CD8-positive, alpha-beta memory T cell (primary cell): ENCODE measurements around the gene USH2A. TPM values are rescaled to one million over a fixed set of nuclear protein-coding genes. Genes with fewer than 3 reads are reported as not detected.

Source experiments
- CTCF ChIA-PET: fragments of 350-600 bp; sonication (Branson Sonifier 250); formaldehyde crosslinking; loops from one replicate; lab custom pipeline; 2021; ENCODE audit warnings: antibody characterized with exemption; lab: Charles Lee
- POLR2A ChIA-PET: fragments of 350-600 bp; sonication (Branson Sonifier 250); formaldehyde crosslinking; loops from one replicate; lab custom pipeline; 2021; ENCODE audit warnings: antibody characterized with exemption; lab: Charles Lee
- DNase-seq, 5 donors: peaks; one replicate each; pipeline versions ENCODE4 v3.0.0 to v3.0.0-alpha.2; 2020 to 2022; ENCODE audit warnings: mixed read lengths in 1 of 5
- H3K27ac ChIP-seq: one replicate; pipeline ENCODE4 v1.7.0; 2013; ENCODE audit warnings: low read depth, mild to moderate bottlenecking, low read length, moderate library complexity
- H3K27me3 ChIP-seq: 2 replicates; pipeline ENCODE4 v1.7.0; 2013; ENCODE audit warnings: low read length, mild to moderate bottlenecking; ENCODE audit not compliant: insufficient read depth, poor library complexity, severe bottlenecking
- H3K36me3 ChIP-seq: 2 replicates; pipeline ENCODE4 v1.7.0; 2013; ENCODE audit warnings: mild to moderate bottlenecking, low read length, moderate library complexity; ENCODE audit not compliant: insufficient read depth
- H3K4me1 ChIP-seq: 2 replicates; pipeline ENCODE4 v1.7.0; 2013; ENCODE audit warnings: mild to moderate bottlenecking, low read length, moderate library complexity; ENCODE audit not compliant: insufficient read depth
- H3K4me3 ChIP-seq: 2 replicates; pipeline ENCODE4 v1.7.0; 2013; ENCODE audit warnings: mild to moderate bottlenecking, low read length
- H3K9me3 ChIP-seq: 2 replicates; pipeline ENCODE4 v1.7.0; 2013; ENCODE audit warnings: mild to moderate bottlenecking, low read length
- H3K27ac Mint-ChIP-seq, 8 donors: one replicate each; pipeline ENCODE4 v1.8.0; 2020 to 2021; ENCODE audit warnings: mixed read lengths in 8 of 8, mild to moderate bottlenecking in 6 of 8, inconsistent platforms in 3 of 8, moderate library complexity in 3 of 8
- H3K27me3 Mint-ChIP-seq, 2 donors: one replicate each; pipeline ENCODE4 v1.8.0; 2020 to 2021; ENCODE audit warnings: mixed read lengths in 2 of 2, mild to moderate bottlenecking in 1 of 2, moderate library complexity in 1 of 2
- H3K36me3 Mint-ChIP-seq, 3 donors: one replicate each; pipeline ENCODE4 v1.8.0; 2020 to 2021; ENCODE audit warnings: mixed read lengths in 3 of 3, inconsistent platforms in 1 of 3, mild to moderate bottlenecking in 1 of 3
- H3K4me1 Mint-ChIP-seq, 3 donors: one replicate each; pipeline ENCODE4 v1.8.0; 2020 to 2021; ENCODE audit warnings: mixed read lengths in 3 of 3, inconsistent platforms in 1 of 3, mild to moderate bottlenecking in 1 of 3
- H3K4me3 Mint-ChIP-seq, 7 donors: one replicate each; pipeline ENCODE4 v1.8.0; 2020 to 2021; ENCODE audit warnings: mixed read lengths in 7 of 7, mild to moderate bottlenecking in 6 of 7, moderate library complexity in 4 of 7, inconsistent platforms in 2 of 7
- H3K9me3 Mint-ChIP-seq, 5 donors: one replicate each; pipeline ENCODE4 v1.8.0; 2020 to 2022; ENCODE audit warnings: mixed read lengths in 5 of 5, mild to moderate bottlenecking in 3 of 5, moderate library complexity in 2 of 5, inconsistent platforms in 1 of 5
- polyA plus RNA-seq: library from polyadenylated mRNA; unstranded; fragments of 300-500 nt; fragmentation: Illumina TruSeq; gene quantifications from one replicate; pipeline ENCODE4 v1.2.3, GENCODE V29; 2021
- total RNA-seq, 2 experiments: library from RNA; stranded (reverse); gene quantifications; one replicate each; pipeline ENCODE4 v1.2.3, GENCODE V29; 2021

The USH2A gene
- total and polyA plus RNA-seq, 3 experiments from 2014 or later: not detected

DNA sequence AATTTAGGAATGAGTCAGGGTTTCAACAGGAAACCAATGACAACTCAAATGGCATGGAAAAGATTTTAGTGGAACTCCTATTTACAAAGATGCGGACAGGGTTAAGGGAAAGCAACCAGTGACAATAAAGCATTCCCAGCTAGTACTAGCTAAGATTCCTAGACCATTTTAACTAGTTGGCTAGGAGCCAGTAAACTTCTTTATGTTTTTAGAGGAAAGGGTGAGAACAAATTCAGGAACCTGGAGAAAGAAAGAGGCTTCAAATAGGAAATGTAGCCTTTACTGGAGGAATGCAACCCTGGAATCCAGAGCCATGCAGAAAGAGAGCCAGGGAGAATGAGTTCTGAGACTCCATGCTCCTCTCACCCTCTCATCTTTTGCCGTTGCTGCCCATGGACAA, 439.6 kb downstream of the USH2A start:
- H3K4me3 ChIP-seq: no peak overlapping the region
- DNase-seq: no peak
- no peak overlapping the region for H3K4me3 Mint-ChIP-seq
- H3K36me3 Mint-ChIP-seq: no peaks in the 10 kb centered on the region
- ChIA-PET CTCF (no interaction called here), POLR2A (no interaction called here)
- H3K36me3 ChIP-seq: no peaks in the 10 kb centered on the region
- H3K9me3 Mint-ChIP-seq: peaks cover 2 to 23% (median 8%) of the 10 kb centered on the region in 5 donors
- H3K4me1 ChIP-seq: no peaks in the 10 kb centered on the region
- no peaks in the 10 kb centered on the region for H3K9me3 ChIP-seq
- H3K27ac ChIP-seq: no peak overlapping the region
- no peaks in the 10 kb centered on the region for H3K4me1 Mint-ChIP-seq
- H3K27ac Mint-ChIP-seq: no peak overlapping the region
- H3K27me3 ChIP-seq: no peaks in the 10 kb centered on the region
- H3K27me3 Mint-ChIP-seq: no peaks in the 10 kb centered on the region

GRCh38 chr1:215971793-215972441, 451.3 kb downstream of the USH2A start:
- Histone ChIP-seq H3K27ac (no peak overlapping the region), H3K4me1 (no peaks in the 10 kb centered on the region), H3K36me3 (no peaks in the 10 kb centered on the region), H3K9me3 (no peaks in the 10 kb centered on the region), H3K4me3 (no peak overlapping the region), H3K27me3 (no peaks in the 10 kb centered on the region)
- no peaks in the 10 kb centered on the region for H3K36me3 Mint-ChIP-seq
- H3K4me1 Mint-ChIP-seq: no peaks in the 10 kb centered on the region
- no peaks in the 10 kb centered on the region for H3K27me3 Mint-ChIP-seq
- ChIA-PET CTCF (no interaction called here), POLR2A (no interaction called here)
- H3K27ac Mint-ChIP-seq: peak overlapping the region in 1 of 8 donors; percentile 29
- H3K9me3 Mint-ChIP-seq: peaks cover 1 to 22% (median 14%) of the 10 kb centered on the region in 5 donors
- H3K4me3 Mint-ChIP-seq: no peak overlapping the region
- no peak for DNase-seq

- Histone ChIP-seq H3K27me3 (no peaks in the 10 kb centered on the region), H3K9me3 (no peaks in the 10 kb centered on the region), H3K36me3 (no peaks in the 10 kb centered on the region), H3K4me3 (no peak overlapping the region), H3K27ac (no peak overlapping the region), H3K4me1 (no peaks in the 10 kb centered on the region)
- no peak overlapping the region for H3K4me3 Mint-ChIP-seq
- DNase-seq: no peak
- H3K27ac Mint-ChIP-seq: no peak overlapping the region
- POLR2A ChIA-PET: no interaction called here
- peaks cover 1 to 18% (median 7%) of the 10 kb centered on the region in 5 donors for H3K9me3 Mint-ChIP-seq
- H3K27me3 Mint-ChIP-seq: no peaks in the 10 kb centered on the region
- no peaks in the 10 kb centered on the region for H3K4me1 Mint-ChIP-seq
- CTCF ChIA-PET: no interaction called here
- no peaks in the 10 kb centered on the region for H3K36me3 Mint-ChIP-seq
These were observed 452.8 kb downstream of the USH2A start for GRCh38 chr1:215970406-215970805.

DNA sequence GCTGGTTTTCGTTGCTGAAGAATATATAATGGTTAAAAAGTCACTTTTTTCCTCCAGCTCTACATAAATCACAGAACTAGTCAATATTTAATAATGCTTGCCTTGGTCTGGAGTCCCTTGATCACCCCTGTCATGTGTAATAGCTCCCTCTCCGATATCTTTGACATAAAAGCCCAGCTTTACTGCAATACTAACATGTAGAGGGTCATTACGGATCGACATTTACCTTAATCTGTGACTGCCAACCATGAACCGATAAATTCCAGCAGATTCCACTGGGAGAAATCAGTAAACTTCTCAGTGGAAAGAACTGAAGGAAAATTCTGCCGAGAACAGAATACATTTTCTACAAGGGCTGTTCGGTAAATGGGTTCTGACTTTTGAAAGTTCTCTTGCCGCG, 459.6 kb downstream of the USH2A start:
- Histone ChIP-seq H3K4me3 (no peak overlapping the region), H3K9me3 (no peaks in the 10 kb centered on the region), H3K4me1 (no peaks in the 10 kb centered on the region), H3K36me3 (no peaks in the 10 kb centered on the region), H3K27ac (no peak overlapping the region), H3K27me3 (no peaks in the 10 kb centered on the region)
- ChIA-PET POLR2A (no interaction called here), CTCF (no interaction called here)
- H3K9me3 Mint-ChIP-seq: peaks cover 0 to 21% (median 2%) of the 10 kb centered on the region in 5 donors
- no peak overlapping the region for H3K27ac Mint-ChIP-seq
- DNase-seq: no peak
- H3K4me3 Mint-ChIP-seq: no peak overlapping the region
- H3K27me3 Mint-ChIP-seq: no peaks in the 10 kb centered on the region
- H3K4me1 Mint-ChIP-seq: no peaks in the 10 kb centered on the region
- H3K36me3 Mint-ChIP-seq: peaks cover 0 to under 1% (median 0%) of the 10 kb centered on the region in 3 donors

- no peak overlapping the region for H3K27ac ChIP-seq
- H3K27ac Mint-ChIP-seq: no peak overlapping the region
- H3K4me3 ChIP-seq: no peak overlapping the region
- peaks cover 0 to 1% (median 0%) of the 10 kb centered on the region in 3 donors for H3K36me3 Mint-ChIP-seq
- no peak for DNase-seq
- ChIA-PET POLR2A (no interaction called here), CTCF (no interaction called here)
- H3K4me1 ChIP-seq: no peaks in the 10 kb centered on the region
- no peaks in the 10 kb centered on the region for H3K27me3 Mint-ChIP-seq
- no peaks in the 10 kb centered on the region for H3K27me3 ChIP-seq
- H3K4me1 Mint-ChIP-seq: no peaks in the 10 kb centered on the region
- no peaks in the 10 kb centered on the region for H3K9me3 ChIP-seq
- no peaks in the 10 kb centered on the region for H3K36me3 ChIP-seq
- H3K9me3 Mint-ChIP-seq: peaks cover 0 to 23% (median 2%) of the 10 kb centered on the region in 5 donors
- no peak overlapping the region for H3K4me3 Mint-ChIP-seq
These were observed 460.2 kb downstream of the USH2A start for GRCh38 chr1:215963040-215963439.

GRCh38 chr1:215958841-215959240, 464.4 kb downstream of the USH2A start:
- DNase-seq: no peak
- no peak overlapping the region for H3K4me3 ChIP-seq
- no peaks in the 10 kb centered on the region for H3K9me3 ChIP-seq
- H3K9me3 Mint-ChIP-seq: peaks cover 2 to 18% (median 3%) of the 10 kb centered on the region in 5 donors
- no peak overlapping the region for H3K4me3 Mint-ChIP-seq
- no peaks in the 10 kb centered on the region for H3K27me3 Mint-ChIP-seq
- no peaks in the 10 kb centered on the region for H3K36me3 ChIP-seq
- H3K27ac Mint-ChIP-seq: no peak overlapping the region
- CTCF ChIA-PET: no interaction called here
- POLR2A ChIA-PET: no interaction called here
- no peaks in the 10 kb centered on the region for H3K4me1 Mint-ChIP-seq
- no peaks in the 10 kb centered on the region for H3K4me1 ChIP-seq
- no peak overlapping the region for H3K27ac ChIP-seq
- no peaks in the 10 kb centered on the region for H3K27me3 ChIP-seq
- peaks cover 0 to 1% (median 0%) of the 10 kb centered on the region in 3 donors for H3K36me3 Mint-ChIP-seq

DNA sequence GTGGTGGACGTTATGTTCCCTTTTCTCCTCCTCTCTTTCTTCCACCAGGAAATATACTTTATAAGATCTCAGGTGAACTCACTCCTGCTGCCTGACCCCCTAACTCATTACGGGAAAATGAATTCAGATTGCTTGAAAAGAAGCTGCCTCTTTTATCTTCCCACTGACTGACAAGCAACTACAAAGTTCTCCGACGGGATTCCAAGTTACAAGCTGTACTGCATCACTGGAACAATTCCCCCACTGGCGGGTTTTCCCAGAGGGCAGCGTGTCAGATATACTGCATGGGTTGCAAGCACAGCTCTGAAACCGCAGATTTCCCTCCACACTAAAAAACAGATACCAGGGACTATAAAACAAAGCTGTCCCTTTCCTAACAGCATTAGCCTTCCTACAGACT, 465.6 kb downstream of the USH2A start:
- Histone ChIP-seq H3K4me3 (no peak overlapping the region), H3K4me1 (no peaks in the 10 kb centered on the region), H3K27ac (no peak overlapping the region), H3K27me3 (no peaks in the 10 kb centered on the region), H3K36me3 (no peaks in the 10 kb centered on the region), H3K9me3 (no peaks in the 10 kb centered on the region)
- no peaks in the 10 kb centered on the region for H3K27me3 Mint-ChIP-seq
- no peaks in the 10 kb centered on the region for H3K4me1 Mint-ChIP-seq
- H3K9me3 Mint-ChIP-seq: peaks cover 3 to 12% (median 4%) of the 10 kb centered on the region in 5 donors
- H3K27ac Mint-ChIP-seq: no peak overlapping the region
- CTCF ChIA-PET: no interaction called here
- DNase-seq: no peak
- POLR2A ChIA-PET: no interaction called here
- H3K4me3 Mint-ChIP-seq: no peak overlapping the region
- peaks cover 0 to 1% (median 0%) of the 10 kb centered on the region in 3 donors for H3K36me3 Mint-ChIP-seq

- Histone ChIP-seq H3K27ac (no peak overlapping the region), H3K27me3 (no peaks in the 10 kb centered on the region), H3K36me3 (no peaks in the 10 kb centered on the region), H3K9me3 (no peaks in the 10 kb centered on the region), H3K4me1 (no peaks in the 10 kb centered on the region), H3K4me3 (no peak overlapping the region)
- peaks cover 0 to 2% of the 10 kb centered on the region in 2 donors for H3K27me3 Mint-ChIP-seq
- no peak overlapping the region for H3K27ac Mint-ChIP-seq
- H3K36me3 Mint-ChIP-seq: no peaks in the 10 kb centered on the region
- H3K4me1 Mint-ChIP-seq: no peaks in the 10 kb centered on the region
- no peak overlapping the region for H3K4me3 Mint-ChIP-seq
- ChIA-PET POLR2A (no interaction called here), CTCF (no interaction called here)
- no peak for DNase-seq
- H3K9me3 Mint-ChIP-seq: peaks cover 0 to 27% (median 6%) of the 10 kb centered on the region in 5 donors
These were observed 490.7 kb downstream of the USH2A start for GRCh38 chr1:215932558-215932957.
